Ovary (tissue), 9 donors: ENCODE measurements around the gene ATP8B4. TPM values are rescaled to one million over a fixed set of nuclear protein-coding genes. Genes with fewer than 3 reads are reported as not detected.

ENCODE experiments used
- DNase-seq, 5 donors: peaks; one replicate each; pipeline ENCODE4 v3.0.0-alpha.2; 2019 to 2020
- H3K27ac ChIP-seq, 2 donors: fragments of 200-600 bp; one replicate each; pipeline versions ENCODE4 v1.5.1 to v1.8.0; 2019 to 2022
- H3K27me3 ChIP-seq: fragments of 200-600 bp; one replicate; pipeline ENCODE4 v1.8.0; 2022
- H3K36me3 ChIP-seq: fragments of 200-600 bp; sonication (generic); one replicate; pipeline ENCODE4 v1.5.1; 2019
- H3K4me1 ChIP-seq: one replicate; pipeline ENCODE4 v1.8.1; 2013; ENCODE audit warnings: mild to moderate bottlenecking, moderate library complexity; ENCODE audit not compliant: insufficient read depth
- H3K4me3 ChIP-seq: fragments of 200-600 bp; sonication (generic); one replicate; pipeline ENCODE4 v1.5.1; 2017
- H3K9me3 ChIP-seq, 2 donors: fragments of 200-600 bp in 1 of 2; sonication (generic) in 1 of 2; one replicate each; pipeline versions ENCODE4 v1.5.1 to v1.8.1; 2013 to 2019; ENCODE audit warnings: mild to moderate bottlenecking in 1 of 2, moderate library complexity in 1 of 2
- EP300 ChIP-seq: sonication (generic); formaldehyde crosslinking; IDR thresholded peaks from one replicate; pipeline ENCODE4 v1.6.1; 2017; ENCODE audit warnings: antibody characterized with exemption
- POLR2A ChIP-seq: fragments of 450-650 bp; IDR thresholded peaks from one replicate; pipeline ENCODE4 v1.6.1; 2017; ENCODE audit warnings: antibody characterized with exemption, mild to moderate bottlenecking, moderate library complexity
- WGBS, 3 donors: extraction: QIAGEN DNeasy Blood & Tissue Kit in 1 of 3; methylation state at CpG; one replicate each; pipeline versions ENCODE4 v1.1.5 to v1.1.7; 2013 to 2017; 5-methylcytosine and 5-hydroxymethylcytosine counted together
- intact Hi-C, 4 donors: fragments of 100-400 bp; cut with DNase I; formaldehyde crosslinking; loops; one replicate each; pipeline versions ENCODE4 v1.11.0 to v1.15.1; 2022 to 2023
- polyA plus RNA-seq, 2 donors: library from polyadenylated mRNA; stranded (reverse); fragments of 200-250 nt in 1 of 2; fragments of 350-450 nt in 1 of 2; fragmentation: Illumina TruSeq in 1 of 2; extraction: RNeasy Lipid Tissue Mini Kit (QIAGEN cat#74804) in 1 of 2; gene quantifications; one replicate each; pipeline ENCODE4 v1.2.3, GENCODE V29; 2013 to 2014
- total RNA-seq, 7 donors: library from RNA; depleted of rRNA in 2 of 7; stranded (reverse); fragments of >200 nt in 2 of 7; fragmentation: NEBNext Ultra II Directional in 3 of 7; extraction: Animal tissue kit (Norgen Biotek cat#: 25700) in 3 of 7; gene quantifications; one replicate each; pipeline versions ENCODE4 v1.1.0 to v1.2.4, GENCODE V29; 2016 to 2023
- TF ChIP-seq, protein P1 (sequence below), 3 donors: fragments of 450-650 bp in 2 of 3; fragments of 200-600 bp in 1 of 3; IDR thresholded peaks; one replicate each; pipeline versions ENCODE4 v1.5.1 to v1.8.0; 2016 to 2022; ENCODE audit warnings: antibody characterized with exemption in 3 of 3, mild to moderate bottlenecking in 1 of 3
- donor health status: DM: no; HTN: no; CAD: no; lungs with moderate emphysema.
- donor health status: DM: no; HTN: no; CAD: no.
- donor health status: Bipolar disorder and iron deficiency.
- donor health status: DM: yes; HTN: yes; CAD: no.
- donor health status: DM: no; HTN: no; CAD: no.
- donor health status: DM: yes; HTN: yes; CAD: no.

ATP8B4 gene
- total and polyA plus RNA-seq, 9 donors, result 3.7 to 14.4 (median 7.1) TPM

DNA sequence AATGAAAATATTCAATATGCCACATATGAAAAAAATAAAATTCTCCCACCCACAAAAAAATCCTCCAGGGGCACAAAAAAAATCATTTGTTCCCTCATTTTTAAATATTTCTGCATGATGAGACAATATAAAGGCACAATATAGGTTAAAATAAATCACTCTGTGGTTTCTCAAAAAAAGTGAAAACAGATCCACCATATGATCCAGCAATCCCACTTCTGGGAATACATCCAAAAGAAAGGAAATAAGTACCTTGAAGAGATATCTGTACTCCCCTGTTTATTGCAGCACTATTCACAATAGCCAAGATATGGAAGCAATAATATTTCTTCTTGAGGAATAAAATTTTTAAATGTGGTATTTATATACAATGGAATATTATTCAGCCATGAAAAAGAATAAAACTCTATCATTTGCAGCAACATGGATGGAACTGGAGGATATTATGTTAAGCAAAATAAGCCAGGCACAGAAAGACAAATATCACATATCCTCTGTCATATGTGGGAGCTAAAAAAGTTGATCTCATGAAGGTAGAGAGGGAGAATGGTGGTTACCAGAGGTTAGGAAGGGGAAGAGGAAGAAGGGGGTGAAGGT is 1.5 kb downstream of the ATP8B4 start:
- Histone ChIP-seq H3K27me3 (no peaks in the 10 kb centered on the region), H3K36me3 (no peaks in the 10 kb centered on the region), H3K27ac (no peak overlapping the region), H3K9me3 (no peaks in the 10 kb centered on the region), H3K4me3 (no peak overlapping the region), H3K4me1 (no peaks in the 10 kb centered on the region)
- DNase-seq, result no peak
- intact Hi-C loops, result no loop called here
- TF ChIP-seq POLR2A (no peak), EP300 (no peak)
- TF ChIP-seq, protein P1, sequence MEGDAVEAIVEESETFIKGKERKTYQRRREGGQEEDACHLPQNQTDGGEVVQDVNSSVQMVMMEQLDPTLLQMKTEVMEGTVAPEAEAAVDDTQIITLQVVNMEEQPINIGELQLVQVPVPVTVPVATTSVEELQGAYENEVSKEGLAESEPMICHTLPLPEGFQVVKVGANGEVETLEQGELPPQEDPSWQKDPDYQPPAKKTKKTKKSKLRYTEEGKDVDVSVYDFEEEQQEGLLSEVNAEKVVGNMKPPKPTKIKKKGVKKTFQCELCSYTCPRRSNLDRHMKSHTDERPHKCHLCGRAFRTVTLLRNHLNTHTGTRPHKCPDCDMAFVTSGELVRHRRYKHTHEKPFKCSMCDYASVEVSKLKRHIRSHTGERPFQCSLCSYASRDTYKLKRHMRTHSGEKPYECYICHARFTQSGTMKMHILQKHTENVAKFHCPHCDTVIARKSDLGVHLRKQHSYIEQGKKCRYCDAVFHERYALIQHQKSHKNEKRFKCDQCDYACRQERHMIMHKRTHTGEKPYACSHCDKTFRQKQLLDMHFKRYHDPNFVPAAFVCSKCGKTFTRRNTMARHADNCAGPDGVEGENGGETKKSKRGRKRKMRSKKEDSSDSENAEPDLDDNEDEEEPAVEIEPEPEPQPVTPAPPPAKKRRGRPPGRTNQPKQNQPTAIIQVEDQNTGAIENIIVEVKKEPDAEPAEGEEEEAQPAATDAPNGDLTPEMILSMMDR (IDR thresholded peaks at IDR 0.05), result no peak

DNA sequence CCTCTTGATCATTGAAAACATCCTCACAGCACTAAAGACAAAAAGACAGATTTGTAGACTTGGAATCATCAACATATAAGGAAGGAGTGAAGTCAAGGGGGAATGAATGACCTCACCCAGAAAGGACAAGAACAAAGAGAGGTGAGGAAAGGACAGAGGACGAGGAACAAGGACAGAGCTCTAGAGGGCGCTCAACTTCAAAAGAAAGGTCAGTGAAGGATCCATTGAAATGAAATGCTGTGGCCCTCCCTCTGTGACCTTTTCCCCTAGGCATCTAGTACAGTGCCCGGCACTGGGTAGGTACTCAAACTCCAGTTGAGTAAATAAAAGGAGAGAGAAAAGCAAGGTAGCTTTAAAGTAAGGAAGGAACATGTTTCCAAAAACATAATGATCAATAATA is 2.6 kb downstream of the ATP8B4 start:
- Histone ChIP-seq H3K9me3 (no peaks in the 10 kb centered on the region), H3K36me3 (no peaks in the 10 kb centered on the region), H3K27me3 (no peaks in the 10 kb centered on the region), H3K4me1 (no peaks in the 10 kb centered on the region), H3K4me3 (no peak overlapping the region), H3K27ac (no peak overlapping the region)
- WGBS, 3 donors, result 38 to 47% (median 44%) methylated on average over 3 of the region's 3 CpGs
- intact Hi-C loops, result no loop called here
- no peak for DNase-seq
- TF ChIP-seq EP300, result no peak
- TF ChIP-seq, protein P1 (IDR thresholded peaks at IDR 0.05), result no peak
- no peak for TF ChIP-seq POLR2A

DNA sequence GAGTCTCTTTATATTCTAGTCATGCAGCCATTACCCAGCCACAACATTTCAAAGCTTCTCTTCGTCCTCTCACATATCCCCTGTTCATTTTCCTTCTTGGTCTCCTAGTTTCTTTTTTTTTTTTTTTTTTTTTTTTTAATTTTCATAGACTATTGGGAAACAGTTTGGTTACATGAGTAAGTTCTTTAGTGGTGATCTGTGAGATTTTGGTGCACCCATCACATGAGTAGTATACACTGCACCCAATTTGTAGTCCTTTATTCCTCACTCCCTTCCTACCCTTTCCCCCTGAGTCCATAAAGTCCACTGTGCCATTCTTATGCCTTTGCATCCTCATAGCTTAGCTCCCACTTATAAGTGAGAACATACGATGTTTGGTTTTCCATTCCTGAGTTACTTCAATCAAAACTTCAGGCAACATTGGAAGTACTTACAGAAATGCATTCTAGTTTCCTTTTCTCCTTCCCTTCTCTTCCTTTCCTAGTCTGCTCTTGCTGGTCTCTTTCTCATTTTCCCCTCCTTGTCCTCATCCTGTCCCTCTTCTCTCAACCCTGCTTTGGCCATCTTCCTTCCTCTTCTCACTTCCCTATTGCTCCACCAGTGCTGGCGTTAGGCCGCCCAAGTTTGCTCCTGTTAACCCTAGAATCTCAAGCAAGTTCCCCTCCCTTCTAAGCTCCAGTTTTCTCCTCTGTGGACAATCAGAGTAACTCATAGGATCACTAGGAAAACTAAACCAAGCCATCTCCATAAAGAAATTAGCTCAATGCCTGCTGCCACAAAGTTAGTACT is 4.8 kb downstream of the ATP8B4 start:
- Histone ChIP-seq H3K4me3 (no peak overlapping the region), H3K9me3 (no peaks in the 10 kb centered on the region), H3K27me3 (no peaks in the 10 kb centered on the region), H3K36me3 (no peaks in the 10 kb centered on the region), H3K27ac (no peak overlapping the region), H3K4me1 (no peaks in the 10 kb centered on the region)
- intact Hi-C loops, result no loop called here
- no peak for TF ChIP-seq POLR2A
- TF ChIP-seq, protein P1 (IDR thresholded peaks at IDR 0.05), result no peak
- TF ChIP-seq EP300, result no peak
- 80 to 85% (median 83%) methylated on average over 4 of the region's 4 CpGs for WGBS, 3 donors
- no peak for DNase-seq

DNA sequence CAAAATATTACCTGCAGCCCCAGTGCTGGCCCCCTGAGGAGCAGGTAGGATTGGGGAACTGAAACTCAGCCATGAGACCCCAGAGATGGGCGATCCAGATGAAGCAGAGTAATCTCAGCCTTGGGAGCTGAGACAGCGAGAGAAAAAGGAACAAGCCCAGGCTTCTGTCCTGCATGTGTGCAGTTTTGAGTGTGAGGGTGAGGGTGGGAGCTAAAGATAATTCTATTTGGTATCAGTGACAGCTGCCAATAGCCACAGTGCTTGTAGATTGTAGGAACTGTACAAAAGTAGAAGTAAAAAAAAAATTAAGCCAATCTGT is 5.9 kb downstream of the ATP8B4 start:
- Histone ChIP-seq H3K9me3 (no peaks in the 10 kb centered on the region), H3K36me3 (no peaks in the 10 kb centered on the region), H3K4me3 (no peak overlapping the region), H3K4me1 (no peaks in the 10 kb centered on the region), H3K27me3 (no peaks in the 10 kb centered on the region), H3K27ac (no peak overlapping the region)
- no peak for TF ChIP-seq POLR2A
- TF ChIP-seq EP300, result no peak
- TF ChIP-seq, protein P1 (IDR thresholded peaks at IDR 0.05), result no peak
- DNase-seq, result no peak
- WGBS, 3 donors, result 84 to 91% (median 91%) methylated on average over 2 of the region's 2 CpGs
- intact Hi-C loops, result no loop called here
